ENCODE results near the gene STIM2. TPM values are rescaled to one million over a fixed set of nuclear protein-coding genes. Genes with fewer than 3 reads are reported as not detected.
"Not testable (repeated sequence)": the region's sequence is repeated elsewhere in the genome, so short reads cannot be mapped to it uniquely, and the experiment has no call there.

STIM2 gene
- polyA plus RNA-seq, 3 donors = 8.6 to 16.5 (median 8.8) TPM

DNA sequence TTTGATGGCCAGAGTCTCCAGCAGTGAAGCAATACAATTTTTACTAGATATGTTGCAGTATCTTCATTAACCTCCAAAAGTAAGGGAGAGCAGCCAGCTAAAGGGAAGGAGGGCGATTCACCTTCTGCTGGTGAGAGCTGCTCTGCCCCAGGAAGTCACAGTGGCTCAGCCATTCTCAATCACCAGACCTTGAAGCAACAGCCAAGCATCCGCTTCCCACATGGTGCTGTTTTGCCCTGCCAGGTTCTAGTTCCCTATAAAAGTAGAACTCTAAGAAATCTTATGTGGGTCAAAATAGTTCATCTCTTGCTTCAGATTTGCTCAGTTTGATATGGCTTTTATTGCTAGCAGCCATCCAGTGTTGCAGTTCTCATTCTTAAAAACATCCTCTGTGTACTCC is 166.8 kb downstream of the STIM2 start:
- H3K4me3 Mint-ChIP-seq = no peak overlapping the region
- intact Hi-C loops (cut with micrococcal nuclease) = no loop called here

DNA sequence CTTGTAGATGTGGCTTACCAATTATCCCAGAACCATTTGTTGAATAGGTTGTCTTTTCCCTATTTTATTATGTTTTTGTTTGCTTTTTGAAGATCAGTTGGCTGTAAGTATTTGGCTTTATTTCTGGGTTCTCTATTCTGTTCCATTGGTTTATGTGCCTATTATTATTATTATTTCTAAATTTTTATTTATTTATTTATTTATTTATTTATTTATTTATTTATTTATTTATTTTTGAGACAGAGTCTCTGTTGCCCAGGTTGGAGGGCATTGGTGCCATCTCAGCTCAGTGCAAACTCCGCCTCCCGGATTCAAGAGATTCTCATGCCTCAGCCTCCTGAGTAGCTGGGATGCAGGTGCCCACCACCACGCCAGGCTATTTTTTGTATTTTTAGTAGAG is 174.5 kb downstream of the STIM2 start:
- DNase-seq; H3K4me1 ChIP-seq (ENCODE audit: control insufficient read depth in 1 of 2, insufficient read depth in 2 of 2, low read length in 2 of 2); H3K79me2 ChIP-seq (ENCODE audit: insufficient read depth, low read length); H3K27me3 ChIP-seq (ENCODE audit: control insufficient read depth in 2 of 2, insufficient read depth in 2 of 2, low read length in 2 of 2); H3K36me3 Mint-ChIP-seq; H3K4me1 Mint-ChIP-seq; H3K27ac Mint-ChIP-seq; H4K20me1 ChIP-seq (ENCODE audit: insufficient read depth, low read length); H3K4me3 ChIP-seq (replicated peaks in 1 of 3; ENCODE audit: low read depth in 2 of 3, low read length in 3 of 3); H3K4me3 Mint-ChIP-seq; H3K4me2 ChIP-seq (replicated peaks; ENCODE audit: extremely low read depth, low read length, poor library complexity, severe bottlenecking); H3K27ac ChIP-seq (ENCODE audit: low read depth in 1 of 2, low read length in 2 of 2); intact Hi-C loops (cut with micrococcal nuclease); H3K9ac ChIP-seq (ENCODE audit: insufficient read depth, low read length, poor library complexity, severe bottlenecking); H2AFZ ChIP-seq (ENCODE audit: insufficient read depth, low read depth, low read length, poor library complexity, severe bottlenecking); H3K36me3 ChIP-seq (replicated peaks in 1 of 2; ENCODE audit: control insufficient read depth in 1 of 2, insufficient read depth in 2 of 2, low read length in 2 of 2); H3K9me3 ChIP-seq (replicated peaks in 1 of 2; ENCODE audit: control insufficient read depth in 1 of 2, insufficient read depth in 1 of 2, low read length in 2 of 2): not testable (repeated sequence)
- Mint-ChIP-seq H3K9me3 (peaks cover 0 to 12% (median 8%) of the 10 kb centered on the region in 7 donors), H3K27me3 (ENCODE audit: low read depth in 3 of 3) (peaks cover 7 to 16% (median 11%) of the 10 kb centered on the region in 3 donors)
- WGBS (ENCODE audit: insufficient coverage) = 80% methylated on average over 1 of the region's 3 CpGs

More for the DNA sequence above, 166.8 kb downstream of the STIM2 start:
- no peaks in the 10 kb centered on the region for H4K20me1 ChIP-seq (ENCODE audit: insufficient read depth, low read length)
- H3K4me3 ChIP-seq (replicated peaks in 1 of 3; ENCODE audit: low read depth in 2 of 3, low read length in 3 of 3) = no peak overlapping the region
- no peaks in the 10 kb centered on the region for H3K79me2 ChIP-seq (ENCODE audit: insufficient read depth, low read length)
- H3K27ac ChIP-seq (ENCODE audit: low read depth in 1 of 2, low read length in 2 of 2) = no peak overlapping the region
- H3K27me3 Mint-ChIP-seq (ENCODE audit: low read depth in 3 of 3) = peaks cover 0 to 10% (median 1%) of the 10 kb centered on the region in 3 donors
- no peaks in the 10 kb centered on the region for H3K4me1 ChIP-seq (ENCODE audit: control insufficient read depth in 1 of 2, insufficient read depth in 2 of 2, low read length in 2 of 2)
- peaks cover 11 to 14% of the 10 kb centered on the region in 2 donors for H3K36me3 ChIP-seq (replicated peaks in 1 of 2; ENCODE audit: control insufficient read depth in 1 of 2, insufficient read depth in 2 of 2, low read length in 2 of 2)
- WGBS (ENCODE audit: insufficient coverage) = 60% methylated on average over 1 of the region's 2 CpGs
- H3K9me3 ChIP-seq (replicated peaks in 1 of 2; ENCODE audit: control insufficient read depth in 1 of 2, insufficient read depth in 1 of 2, low read length in 2 of 2) = no peaks in the 10 kb centered on the region
- H3K4me2 ChIP-seq (replicated peaks; ENCODE audit: extremely low read depth, low read length, poor library complexity, severe bottlenecking) = no peak overlapping the region
- H3K36me3 Mint-ChIP-seq = peaks cover 19 to 20% of the 10 kb centered on the region in 2 donors
- no peak overlapping the region for H3K9ac ChIP-seq (ENCODE audit: insufficient read depth, low read length, poor library complexity, severe bottlenecking)
- H2AFZ ChIP-seq (ENCODE audit: insufficient read depth, low read depth, low read length, poor library complexity, severe bottlenecking) = no peak overlapping the region
- TF ChIP-seq, protein P1, sequence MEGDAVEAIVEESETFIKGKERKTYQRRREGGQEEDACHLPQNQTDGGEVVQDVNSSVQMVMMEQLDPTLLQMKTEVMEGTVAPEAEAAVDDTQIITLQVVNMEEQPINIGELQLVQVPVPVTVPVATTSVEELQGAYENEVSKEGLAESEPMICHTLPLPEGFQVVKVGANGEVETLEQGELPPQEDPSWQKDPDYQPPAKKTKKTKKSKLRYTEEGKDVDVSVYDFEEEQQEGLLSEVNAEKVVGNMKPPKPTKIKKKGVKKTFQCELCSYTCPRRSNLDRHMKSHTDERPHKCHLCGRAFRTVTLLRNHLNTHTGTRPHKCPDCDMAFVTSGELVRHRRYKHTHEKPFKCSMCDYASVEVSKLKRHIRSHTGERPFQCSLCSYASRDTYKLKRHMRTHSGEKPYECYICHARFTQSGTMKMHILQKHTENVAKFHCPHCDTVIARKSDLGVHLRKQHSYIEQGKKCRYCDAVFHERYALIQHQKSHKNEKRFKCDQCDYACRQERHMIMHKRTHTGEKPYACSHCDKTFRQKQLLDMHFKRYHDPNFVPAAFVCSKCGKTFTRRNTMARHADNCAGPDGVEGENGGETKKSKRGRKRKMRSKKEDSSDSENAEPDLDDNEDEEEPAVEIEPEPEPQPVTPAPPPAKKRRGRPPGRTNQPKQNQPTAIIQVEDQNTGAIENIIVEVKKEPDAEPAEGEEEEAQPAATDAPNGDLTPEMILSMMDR (IDR thresholded peaks at IDR 0.05) = no peak
- H3K9me3 Mint-ChIP-seq = peaks cover 0 to 7% (median 0%) of the 10 kb centered on the region in 7 donors
- no peak for DNase-seq
- H3K27ac Mint-ChIP-seq = no peak overlapping the region
- H3K27me3 ChIP-seq (ENCODE audit: control insufficient read depth in 2 of 2, insufficient read depth in 2 of 2, low read length in 2 of 2) = peaks cover 0 to 2% of the 10 kb centered on the region in 2 donors
- no peaks in the 10 kb centered on the region for H3K4me1 Mint-ChIP-seq
